HepG2 (cell line): ENCODE results near the gene DAPK3. TPM values are rescaled to one million over a fixed set of nuclear protein-coding genes. Genes with fewer than 3 reads are reported as not detected.

Experiments
- ARHGAP35 ChIP-seq: sonication (generic); formaldehyde crosslinking; IDR thresholded peaks from 2 replicates; pipeline ENCODE4 v1.9.0; 2022; ENCODE audit warnings: mild to moderate bottlenecking, inconsistent platforms, moderate library complexity, missing genetic modification reagents, borderline replicate concordance
- BCL6 ChIP-seq: IDR thresholded peaks from 2 replicates; pipeline ENCODE4 v1.6.1; 2016; ENCODE audit warnings: missing genetic modification reagents, missing compliant biosample characterization
- CREB1 ChIP-seq, 2 experiments: fragments of 450-650 bp in 1 of 2; IDR thresholded peaks; 2 replicates each; pipeline ENCODE4 v1.6.1; 2016 to 2017; ENCODE audit warnings: control low read depth in 1 of 2, mild to moderate bottlenecking in 1 of 2, missing compliant biosample characterization in 1 of 2, missing genetic modification characterization in 1 of 2
- CSRNP2 ChIP-seq: sonication (generic); formaldehyde crosslinking; conservative IDR thresholded peaks from 2 replicates; pipeline ENCODE4 v1.8.0; 2022; ENCODE audit warnings: low read depth, missing genetic modification reagents
- E2F1 ChIP-seq: sonication (generic); formaldehyde crosslinking; IDR thresholded peaks from 2 replicates; pipeline ENCODE4 v1.5.0; 2020; ENCODE audit warnings: missing genetic modification reagents
- ELF3 ChIP-seq: IDR thresholded peaks from 2 replicates; pipeline ENCODE4 v1.6.1; 2016; ENCODE audit warnings: missing genetic modification reagents, missing compliant biosample characterization
- ELK4 ChIP-seq: sonication (generic); formaldehyde crosslinking; IDR thresholded peaks from 2 replicates; pipeline ENCODE4 v1.9.0; 2021; ENCODE audit warnings: missing genetic modification reagents, borderline replicate concordance
- GLI4 ChIP-seq: sonication (generic); formaldehyde crosslinking; IDR thresholded peaks from 2 replicates; pipeline ENCODE4 v1.5.1; 2020; ENCODE audit warnings: missing genetic modification reagents, mild to moderate bottlenecking, moderate library complexity, borderline replicate concordance
- KDM4B ChIP-seq: sonication (generic); formaldehyde crosslinking; IDR thresholded peaks from 2 replicates; pipeline ENCODE4 v1.4.0; 2020; ENCODE audit warnings: missing genetic modification reagents
- MEIS2 ChIP-seq: sonication (generic); formaldehyde crosslinking; IDR thresholded peaks from 2 replicates; pipeline ENCODE4 v1.9.0; 2021; ENCODE audit warnings: mild to moderate bottlenecking, missing genetic modification reagents
- NFYC ChIP-seq: IDR thresholded peaks from 2 replicates; pipeline ENCODE4 v1.6.1; 2016; ENCODE audit warnings: missing genetic modification reagents, missing compliant biosample characterization
- PATZ1 ChIP-seq: sonication (generic); formaldehyde crosslinking; IDR thresholded peaks from 2 replicates; pipeline ENCODE4 v1.4.0; 2020; ENCODE audit warnings: missing genetic modification reagents
- PAX8 ChIP-seq: sonication (generic); formaldehyde crosslinking; IDR thresholded peaks from 2 replicates; pipeline ENCODE4 v1.8.0; 2022; ENCODE audit warnings: mild to moderate bottlenecking, missing genetic modification reagents, borderline replicate concordance
- PHB2 ChIP-seq: fragments of 450-650 bp; IDR thresholded peaks from 2 replicates; pipeline ENCODE4 v1.6.1; 2018; ENCODE audit not compliant: partially characterized antibody
- PHF21A ChIP-seq: sonication (generic); formaldehyde crosslinking; IDR thresholded peaks from 2 replicates; pipeline ENCODE4 v1.5.0; 2020; ENCODE audit warnings: mild to moderate bottlenecking, missing genetic modification reagents
- SNRNP70 ChIP-seq: fragments of 200-400 bp; formaldehyde crosslinking; IDR thresholded peaks from 2 replicates; pipeline ENCODE4 v1.6.1; 2017; ENCODE audit warnings: mild to moderate bottlenecking, low read depth, low read length, moderate library complexity
- SOX6 ChIP-seq, 2 experiments: fragments of 450-650 bp in 1 of 2; sonication (generic) in 1 of 2; formaldehyde crosslinking in 1 of 2; IDR thresholded peaks; 2 replicates each; pipeline versions ENCODE4 v1.4.0 to v1.6.1; 2017 to 2020; ENCODE audit warnings: antibody characterized with exemption in 1 of 2, mild to moderate bottlenecking in 1 of 2, missing genetic modification reagents in 1 of 2
- XBP1 ChIP-seq: sonication (generic); formaldehyde crosslinking; IDR thresholded peaks from 2 replicates; pipeline ENCODE4 v1.5.0; 2020; ENCODE audit warnings: missing genetic modification reagents
- ZFP37 ChIP-seq: sonication (generic); formaldehyde crosslinking; IDR thresholded peaks from 2 replicates; pipeline ENCODE4 v1.4.0; 2020; ENCODE audit warnings: missing genetic modification reagents, borderline replicate concordance
- ZNF333 ChIP-seq: sonication (generic); formaldehyde crosslinking; IDR thresholded peaks from 2 replicates; pipeline ENCODE4 v1.4.0; 2020; ENCODE audit warnings: mild to moderate bottlenecking, missing genetic modification reagents, borderline replicate concordance
- ZNF382 ChIP-seq: sonication (generic); formaldehyde crosslinking; IDR thresholded peaks from 2 replicates; pipeline ENCODE4 v1.5.0; 2020; ENCODE audit warnings: missing genetic modification reagents, mild to moderate bottlenecking, borderline replicate concordance
- ZNF816 ChIP-seq: sonication (generic); formaldehyde crosslinking; IDR thresholded peaks from 2 replicates; pipeline ENCODE4 v1.8.0; 2022; ENCODE audit warnings: missing genetic modification reagents, mild to moderate bottlenecking, borderline replicate concordance
- ZSCAN25 ChIP-seq: sonication (generic); formaldehyde crosslinking; IDR thresholded peaks from 2 replicates; pipeline ENCODE4 v1.8.0; 2022; ENCODE audit warnings: mild to moderate bottlenecking, missing genetic modification reagents
- polyA plus RNA-seq, 8 experiments: library from polyadenylated mRNA; depleted of rRNA in 3 of 8; stranded (reverse) in 7 of 8; unstranded in 1 of 8; fragments of >200 nt; fragmentation: Illumina TruSeq in 4 of 8; extraction: Trizol in 4 of 8; gene quantifications; 2 replicates each; pipeline versions ENCODE4 v1.2.1 to v1.2.3, GENCODE V29; 2011 to 2016; ENCODE audit warnings: low read depth in 4 of 8, missing spikeins in 1 of 8, mixed read lengths in 1 of 8; ENCODE audit not compliant: insufficient read depth in 1 of 8
- total RNA-seq, 5 experiments: library from RNA; depleted of rRNA; stranded (reverse); fragments of >200 nt; fragmentation: Illumina TruSeq; extraction: Trizol; gene quantifications; 2 replicates each; pipeline ENCODE4 v1.2.3, GENCODE V29; 2016; ENCODE audit warnings: low read depth in 1 of 5

The DAPK3 gene
- total and polyA plus RNA-seq, 2 of the 13 experiments (the other 11 are each of a cell fraction or from before 2014, with no cell fraction given), result 30.5 to 37.3 TPM

GRCh38 chr19:3984908-3985642 is 14.2 kb upstream of the DAPK3 start, which contains the start of gene EEF2 (continued):
- no peak; the same call in 1 of the 2 replicates for TF ChIP-seq PHF21A (CRISPR knock-in tag)
- TF ChIP-seq NFYC (CRISPR knock-in tag), result no peak
- peak; percentile 92 for TF ChIP-seq CREB1 (IDR thresholded peaks at IDR 0.05)
- TF ChIP-seq CREB1 (CRISPR knock-in tag; IDR thresholded peaks at IDR 0.05), result peak; percentile 86
- TF ChIP-seq BCL6, result peak; percentile 36; the same call in 1 of the 2 replicates
- TF ChIP-seq PAX8 (CRISPR knock-in tag), result no peak
- peak; percentile 92 for TF ChIP-seq XBP1
- TF ChIP-seq CSRNP2 (CRISPR knock-in tag), result 0 out of 2 replicates have a peak, but pooled peaks have one; percentile 38
- peak; percentile 62; the same call in 1 of the 2 replicates for TF ChIP-seq KDM4B
- peak; percentile 50; the same call in 1 of the 2 replicates for TF ChIP-seq ELF3
- no peak for TF ChIP-seq ZFP37 (CRISPR knock-in tag)
- peak; percentile 81; the same call in 1 of the 2 replicates for TF ChIP-seq ZNF816 (CRISPR knock-in tag)
- TF ChIP-seq E2F1 (CRISPR knock-in tag), result peak; percentile 53
- TF ChIP-seq ZSCAN25 (CRISPR knock-in tag), result no peak; the same call in 1 of the 2 replicates
- TF ChIP-seq MEIS2 (CRISPR knock-in tag), result peak; percentile 69
- no peak for TF ChIP-seq PHB2
- TF ChIP-seq ELK4 (CRISPR knock-in tag), result peak; percentile 78; the same call in 1 of the 2 replicates
- TF ChIP-seq SNRNP70, result no peak
- no peak for TF ChIP-seq SOX6 (IDR thresholded peaks at IDR 0.05)
- peak; percentile 32; the same call in 1 of the 2 replicates for TF ChIP-seq SOX6 (CRISPR knock-in tag; IDR thresholded peaks at IDR 0.05)
- 0 out of 2 replicates have a peak, but pooled peaks have one; percentile 39 for TF ChIP-seq PATZ1
- peak; percentile 63 for TF ChIP-seq ARHGAP35 (CRISPR knock-in tag)
- TF ChIP-seq ZNF382, result no peak
- TF ChIP-seq ZNF333 (CRISPR knock-in tag), result peak; percentile 46; the same call in 1 of the 2 replicates
- TF ChIP-seq GLI4 (CRISPR knock-in tag), result peak; percentile 82; the same call in 1 of the 2 replicates
